B cell (primary cell): ENCODE results near the gene ADAMTSL2. TPM values are rescaled to one million over a fixed set of nuclear protein-coding genes. Genes with fewer than 3 reads are reported as not detected.

Experiments
- ATAC-seq: fragments of 200-7000 bp; cut with Tn5 transposase; one replicate; pipeline ENCODE4 v1.10.0; 2021; ENCODE audit warnings: low read depth, mild to moderate bottlenecking, moderate number of reproducible peaks, moderate library complexity
- CTCF ChIA-PET: fragments of 350-600 bp; sonication (Branson Sonifier 250); formaldehyde crosslinking; loops from one replicate; lab custom pipeline; 2021; ENCODE audit warnings: antibody characterized with exemption, inconsistent platforms; lab: Charles Lee
- POLR2A ChIA-PET: fragments of 350-600 bp; sonication (Branson Sonifier 250); formaldehyde crosslinking; loops from one replicate; lab custom pipeline; 2021; ENCODE audit warnings: antibody characterized with exemption; lab: Charles Lee
- DNase-seq: peaks from one replicate; pipeline ENCODE4 v3.0.0; 2013
- H2AFZ ChIP-seq: 2 replicates; pipeline ENCODE4 v1.6.1; 2012; ENCODE audit warnings: mild to moderate bottlenecking, low read depth, low read length; ENCODE audit not compliant: insufficient read depth, poor library complexity, severe bottlenecking
- H3K27ac ChIP-seq, 2 donors: 1 replicate in 1 of 2; 2 replicates in 1 of 2; pipeline ENCODE4 v1.5.1; 2012 to 2013; ENCODE audit warnings: low read length in 2 of 2, mild to moderate bottlenecking in 2 of 2, moderate library complexity in 1 of 2
- H3K27me3 ChIP-seq, 4 experiments: fragments of 200-600 bp in 1 of 4; sonication (generic) in 1 of 4; replicated peaks in 1 of 4; 1 replicate in 2 of 4; 2 replicates in 2 of 4; pipeline versions ENCODE4 v1.6.1 to v1.7.0; 2013 to 2016; ENCODE audit warnings: low read length in 3 of 4, mild to moderate bottlenecking in 2 of 4, mixed read lengths in 1 of 4, moderate library complexity in 1 of 4; ENCODE audit not compliant: insufficient read depth in 4 of 4, control insufficient read depth in 3 of 4; ENCODE audit errors: control extremely low read depth in 1 of 4
- H3K36me3 ChIP-seq, 2 experiments: replicated peaks in 1 of 2; 1 replicate in 1 of 2; 2 replicates in 1 of 2; pipeline versions ENCODE4 v1.6.1 to v1.7.1; 2013; ENCODE audit warnings: low read length in 1 of 2; ENCODE audit not compliant: insufficient read depth in 2 of 2, control insufficient read depth in 1 of 2; ENCODE audit errors: control extremely low read depth in 1 of 2, extremely low read depth in 1 of 2
- H3K4me1 ChIP-seq, 2 donors: fragments of 200-600 bp in 1 of 2; sonication (generic) in 1 of 2; 1 replicate in 1 of 2; 2 replicates in 1 of 2; pipeline versions ENCODE4 v1.5.1 to v1.6.1; 2013 to 2017; ENCODE audit warnings: low read length in 2 of 2; ENCODE audit not compliant: control insufficient read depth in 2 of 2, insufficient read depth in 2 of 2
- H3K4me2 ChIP-seq: replicated peaks from 2 replicates; pipeline ENCODE3; 2012; ENCODE audit warnings: mild to moderate bottlenecking, low read depth, low read length; ENCODE audit not compliant: poor library complexity, severe bottlenecking
- H3K4me3 ChIP-seq, 5 experiments: fragments of 200-600 bp in 1 of 5; sonication (generic) in 1 of 5; 1 replicate in 3 of 5; 2 replicates in 2 of 5; pipeline versions ENCODE4 v1.5.1 to v1.7.0; 2011 to 2016; ENCODE audit warnings: low read length in 4 of 5, mild to moderate bottlenecking in 4 of 5, low read depth in 2 of 5, control low read depth in 1 of 5, moderate library complexity in 1 of 5; ENCODE audit not compliant: insufficient read depth in 1 of 5; ENCODE audit errors: control extremely low read depth in 1 of 5, extremely low read depth in 1 of 5
- H3K79me2 ChIP-seq: fragments of 200-600 bp; sonication (generic); one replicate; pipeline ENCODE4 v1.6.0; 2016; ENCODE audit warnings: low read length; ENCODE audit not compliant: control insufficient read depth, insufficient read depth
- H3K9ac ChIP-seq: fragments of 200-600 bp; sonication (generic); 2 replicates; pipeline ENCODE4 v1.6.1; 2017; ENCODE audit warnings: mild to moderate bottlenecking, low read length, moderate library complexity
- H3K9me3 ChIP-seq, 3 donors: one replicate each; pipeline versions ENCODE4 v1.6.1 to v1.7.1; 2013; ENCODE audit warnings: low read length in 2 of 3; ENCODE audit not compliant: control insufficient read depth in 2 of 3, insufficient read depth in 1 of 3; ENCODE audit errors: control extremely low read depth in 1 of 3
- H4K20me1 ChIP-seq: 2 replicates; pipeline ENCODE4 v1.6.0; 2012; ENCODE audit warnings: mild to moderate bottlenecking, low read length; ENCODE audit not compliant: insufficient read depth, control insufficient read depth, poor library complexity, severe bottlenecking
- H3K27ac Mint-ChIP-seq: one replicate; pipeline ENCODE4 v1.8.0; 2021; ENCODE audit warnings: mixed read lengths
- H3K27me3 Mint-ChIP-seq: one replicate; pipeline ENCODE4 v1.8.0; 2021; ENCODE audit warnings: mixed read lengths
- H3K4me1 Mint-ChIP-seq: one replicate; pipeline ENCODE4 v1.8.0; 2021; ENCODE audit warnings: mixed read lengths
- H3K4me3 Mint-ChIP-seq: one replicate; pipeline ENCODE4 v1.8.0; 2021; ENCODE audit warnings: mixed read lengths
- H3K9me3 Mint-ChIP-seq: one replicate; pipeline ENCODE4 v1.8.0; 2022; ENCODE audit warnings: mixed read lengths; ENCODE audit not compliant: insufficient read depth
- EZH2 ChIP-seq: IDR thresholded peaks from 2 replicates; pipeline ENCODE4 v1.6.1; 2012; ENCODE audit warnings: borderline replicate concordance, low read depth, mild to moderate bottlenecking, moderate library complexity, low read length; ENCODE audit not compliant: insufficient read depth, poor library complexity, severe bottlenecking
- WGBS: methylation state at CpG from one replicate; pipeline ENCODE4 v1.1.5; 2013; ENCODE audit warnings: missing lambda C conversion rate; ENCODE audit not compliant: insufficient coverage; 5-methylcytosine and 5-hydroxymethylcytosine counted together
- intact Hi-C: fragments of 100-400 bp; cut with micrococcal nuclease; formaldehyde crosslinking; loops from one replicate; pipeline ENCODE4 v1.10.0; 2022
- polyA plus RNA-seq: library from polyadenylated mRNA; depleted of rRNA; stranded (reverse); fragments of >200 nt; gene quantifications from 2 replicates; pipeline ENCODE4 v1.2.3, GENCODE V29; 2012
- total RNA-seq, 2 donors: library from RNA; stranded (reverse); fragments of 120-200 nt in 1 of 2; gene quantifications; 1 replicate in 1 of 2; 2 replicates in 1 of 2; pipeline versions ENCODE4 v1.2.3 to v1.2.4, GENCODE V29; 2013 to 2022
- TF ChIP-seq, protein P1 (sequence below): fragments of 200-600 bp; IDR thresholded peaks from one replicate; pipeline ENCODE4 v1.8.0; 2022; ENCODE audit warnings: antibody characterized with exemption, mild to moderate bottlenecking

Gene ADAMTSL2
- total and polyA plus RNA-seq, 2 donors (not counting 1 experiment from before 2014, with no cell fraction given): 0.03 TPM; not detected in 1

DNA sequence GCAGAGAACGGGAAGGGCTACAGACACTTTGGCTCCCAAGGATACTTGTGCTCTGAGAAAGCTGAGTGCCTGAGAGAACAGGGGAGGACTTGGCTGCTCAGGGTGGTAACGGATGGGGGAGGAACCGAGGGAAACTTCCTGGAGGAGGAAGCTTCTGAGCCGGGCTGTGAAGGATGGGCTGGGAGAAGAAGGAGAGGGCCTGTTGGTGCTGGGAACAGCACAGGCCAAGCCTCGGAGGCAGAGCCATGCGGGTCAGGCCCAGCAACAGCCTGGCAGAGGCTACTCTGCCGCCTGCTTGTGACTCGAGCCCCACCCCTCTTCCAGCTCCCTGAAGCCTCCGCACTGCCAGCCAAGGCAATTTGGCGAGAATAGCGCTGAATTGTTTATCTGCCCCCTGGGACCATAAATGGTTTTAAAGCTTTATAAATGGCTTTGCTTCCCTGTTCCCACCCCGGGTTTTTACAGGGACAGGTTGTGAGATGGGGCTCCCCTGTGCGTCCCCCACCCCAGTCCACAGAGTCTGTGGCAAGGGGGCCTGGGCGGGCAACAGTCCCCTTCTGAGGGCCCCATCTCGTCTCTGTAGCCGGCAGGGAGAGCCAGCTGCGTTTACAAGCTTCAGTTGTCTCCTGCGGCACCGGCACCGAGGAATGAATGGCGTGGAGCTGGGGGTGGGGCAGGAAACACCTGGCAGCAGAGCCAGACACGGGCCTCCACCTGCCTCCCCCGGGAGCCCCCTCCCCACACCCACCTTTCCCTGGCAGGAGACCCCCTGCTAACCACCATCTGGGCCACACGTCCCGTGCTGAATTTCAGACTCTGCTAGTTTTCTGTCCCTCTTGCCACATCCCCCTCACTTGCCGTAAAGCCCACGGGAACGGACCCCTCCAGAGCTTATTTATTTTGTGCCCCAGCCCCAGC, 50.3 kb downstream of the ADAMTSL2 start:
- peak; percentile 52 for ATAC-seq
- intact Hi-C loops: no loop called here
- peak overlapping the region; percentile 62 for H3K4me2 ChIP-seq

More for the DNA sequence above, 50.3 kb downstream of the ADAMTSL2 start:
- Histone ChIP-seq H3K36me3 (no peaks in the 10 kb centered on the region), H3K4me1 (peaks cover 27 to 29% of the 10 kb centered on the region in 2 donors), H3K27ac (no peak overlapping the region), H3K4me3 (peak overlapping the region in 1 of 5 experiments; percentile 8), H3K9ac (peak overlapping the region; percentile 2), H3K79me2 (no peaks in the 10 kb centered on the region), H4K20me1 (no peaks in the 10 kb centered on the region), H2AFZ (peak overlapping the region; percentile 18), H3K9me3 (peaks cover 0 to 22% (median 0%) of the 10 kb centered on the region in 3 donors), H3K27me3 (peaks cover 0 to 59% (median 23%) of the 10 kb centered on the region in 4 experiments)
- CTCF ChIA-PET: no interaction called here
- Mint-ChIP-seq H3K4me1 (peaks cover 23% of the 10 kb centered on the region), H3K27me3 (peaks cover 45% of the 10 kb centered on the region), H3K27ac (peak overlapping the region; percentile 41), H3K4me3 (peak overlapping the region; percentile 70), H3K9me3 (no peaks in the 10 kb centered on the region)
- DNase-seq: peak; percentile 51
- TF ChIP-seq EZH2: no peak
- TF ChIP-seq, protein P1, sequence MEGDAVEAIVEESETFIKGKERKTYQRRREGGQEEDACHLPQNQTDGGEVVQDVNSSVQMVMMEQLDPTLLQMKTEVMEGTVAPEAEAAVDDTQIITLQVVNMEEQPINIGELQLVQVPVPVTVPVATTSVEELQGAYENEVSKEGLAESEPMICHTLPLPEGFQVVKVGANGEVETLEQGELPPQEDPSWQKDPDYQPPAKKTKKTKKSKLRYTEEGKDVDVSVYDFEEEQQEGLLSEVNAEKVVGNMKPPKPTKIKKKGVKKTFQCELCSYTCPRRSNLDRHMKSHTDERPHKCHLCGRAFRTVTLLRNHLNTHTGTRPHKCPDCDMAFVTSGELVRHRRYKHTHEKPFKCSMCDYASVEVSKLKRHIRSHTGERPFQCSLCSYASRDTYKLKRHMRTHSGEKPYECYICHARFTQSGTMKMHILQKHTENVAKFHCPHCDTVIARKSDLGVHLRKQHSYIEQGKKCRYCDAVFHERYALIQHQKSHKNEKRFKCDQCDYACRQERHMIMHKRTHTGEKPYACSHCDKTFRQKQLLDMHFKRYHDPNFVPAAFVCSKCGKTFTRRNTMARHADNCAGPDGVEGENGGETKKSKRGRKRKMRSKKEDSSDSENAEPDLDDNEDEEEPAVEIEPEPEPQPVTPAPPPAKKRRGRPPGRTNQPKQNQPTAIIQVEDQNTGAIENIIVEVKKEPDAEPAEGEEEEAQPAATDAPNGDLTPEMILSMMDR: no peak
- POLR2A ChIA-PET: no interaction called here
- 7% methylated on average over 24 of the region's 28 CpGs for WGBS
